Subcutaneous adipose tissue (tissue), 4 donors: ENCODE results near the gene UBA52. TPM values are rescaled to one million over a fixed set of nuclear protein-coding genes. Genes with fewer than 3 reads are reported as not detected.

Experiments used
- total RNA-seq, 4 donors: library from RNA; depleted of rRNA; stranded (reverse); fragments of >200 nt; gene quantifications; one replicate each; pipeline ENCODE4 v1.1.0, GENCODE V29; 2016
- TF ChIP-seq, protein P1 (sequence below): fragments of 450-650 bp; IDR thresholded peaks from one replicate; pipeline ENCODE4 v1.5.1; 2016; ENCODE audit warnings: low read depth, mild to moderate bottlenecking, control low read depth, antibody characterized with exemption, moderate library complexity

The UBA52 gene
- total RNA-seq, 4 donors from 2014 or later = 498 to 791 (median 619) TPM

DNA sequence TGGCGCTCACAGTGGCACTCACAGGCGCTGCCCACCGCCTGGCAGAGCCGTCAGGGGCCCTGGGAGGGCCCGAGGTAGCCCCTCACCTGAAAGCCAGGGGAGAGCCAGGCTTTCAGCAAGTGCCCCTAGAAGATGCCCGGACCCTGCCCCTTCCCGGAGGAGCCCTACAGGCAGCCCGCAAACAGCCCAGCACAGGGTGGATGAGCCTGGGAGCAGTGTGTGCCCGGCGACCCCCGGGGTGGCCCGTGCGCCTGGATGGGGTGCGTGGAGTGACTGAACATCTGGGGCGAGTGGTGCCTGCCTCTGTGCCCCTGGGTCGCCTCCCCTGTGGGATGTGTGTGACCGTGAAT lies 33.5 kb downstream of the UBA52 start:
- TF ChIP-seq, protein P1, sequence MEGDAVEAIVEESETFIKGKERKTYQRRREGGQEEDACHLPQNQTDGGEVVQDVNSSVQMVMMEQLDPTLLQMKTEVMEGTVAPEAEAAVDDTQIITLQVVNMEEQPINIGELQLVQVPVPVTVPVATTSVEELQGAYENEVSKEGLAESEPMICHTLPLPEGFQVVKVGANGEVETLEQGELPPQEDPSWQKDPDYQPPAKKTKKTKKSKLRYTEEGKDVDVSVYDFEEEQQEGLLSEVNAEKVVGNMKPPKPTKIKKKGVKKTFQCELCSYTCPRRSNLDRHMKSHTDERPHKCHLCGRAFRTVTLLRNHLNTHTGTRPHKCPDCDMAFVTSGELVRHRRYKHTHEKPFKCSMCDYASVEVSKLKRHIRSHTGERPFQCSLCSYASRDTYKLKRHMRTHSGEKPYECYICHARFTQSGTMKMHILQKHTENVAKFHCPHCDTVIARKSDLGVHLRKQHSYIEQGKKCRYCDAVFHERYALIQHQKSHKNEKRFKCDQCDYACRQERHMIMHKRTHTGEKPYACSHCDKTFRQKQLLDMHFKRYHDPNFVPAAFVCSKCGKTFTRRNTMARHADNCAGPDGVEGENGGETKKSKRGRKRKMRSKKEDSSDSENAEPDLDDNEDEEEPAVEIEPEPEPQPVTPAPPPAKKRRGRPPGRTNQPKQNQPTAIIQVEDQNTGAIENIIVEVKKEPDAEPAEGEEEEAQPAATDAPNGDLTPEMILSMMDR = no peak

DNA sequence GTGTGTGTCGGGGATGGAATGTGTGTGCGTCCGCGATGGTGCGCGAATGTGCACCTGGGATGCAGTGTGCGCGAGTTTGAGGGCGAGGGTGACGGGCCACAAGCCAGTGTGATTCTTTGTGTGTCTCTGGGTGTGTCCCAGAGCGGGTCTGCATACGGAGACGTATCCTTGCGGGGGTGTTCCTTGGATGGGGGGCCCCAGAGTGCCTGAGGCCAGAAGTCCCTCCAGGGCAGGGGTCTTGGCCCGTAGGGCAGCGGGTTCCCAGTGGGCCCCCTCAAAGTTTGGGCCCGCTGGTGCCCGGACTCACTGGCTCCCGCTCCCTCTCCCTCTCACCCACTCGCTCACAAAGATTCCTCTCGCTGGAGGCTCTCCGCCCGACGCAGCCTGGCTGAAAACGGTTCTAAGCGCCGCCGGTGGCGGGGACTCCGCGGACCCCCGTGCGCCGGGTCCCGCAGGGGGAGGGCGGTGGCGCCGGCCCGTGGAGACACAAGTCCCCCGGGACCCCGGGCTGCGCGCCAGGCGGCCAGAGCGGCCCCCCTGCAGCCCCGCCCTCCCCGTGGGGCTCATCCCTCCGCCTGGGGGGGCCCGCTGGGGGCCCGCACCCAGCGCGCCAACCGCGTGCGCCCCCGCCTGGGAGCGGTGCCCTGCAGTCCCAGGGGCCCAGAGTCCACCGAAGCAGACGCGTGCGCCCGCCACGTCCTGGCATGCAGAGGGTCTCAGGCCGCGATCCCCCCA lies 34.1 kb downstream of the UBA52 start:
- TF ChIP-seq, protein P1 = no peak

DNA sequence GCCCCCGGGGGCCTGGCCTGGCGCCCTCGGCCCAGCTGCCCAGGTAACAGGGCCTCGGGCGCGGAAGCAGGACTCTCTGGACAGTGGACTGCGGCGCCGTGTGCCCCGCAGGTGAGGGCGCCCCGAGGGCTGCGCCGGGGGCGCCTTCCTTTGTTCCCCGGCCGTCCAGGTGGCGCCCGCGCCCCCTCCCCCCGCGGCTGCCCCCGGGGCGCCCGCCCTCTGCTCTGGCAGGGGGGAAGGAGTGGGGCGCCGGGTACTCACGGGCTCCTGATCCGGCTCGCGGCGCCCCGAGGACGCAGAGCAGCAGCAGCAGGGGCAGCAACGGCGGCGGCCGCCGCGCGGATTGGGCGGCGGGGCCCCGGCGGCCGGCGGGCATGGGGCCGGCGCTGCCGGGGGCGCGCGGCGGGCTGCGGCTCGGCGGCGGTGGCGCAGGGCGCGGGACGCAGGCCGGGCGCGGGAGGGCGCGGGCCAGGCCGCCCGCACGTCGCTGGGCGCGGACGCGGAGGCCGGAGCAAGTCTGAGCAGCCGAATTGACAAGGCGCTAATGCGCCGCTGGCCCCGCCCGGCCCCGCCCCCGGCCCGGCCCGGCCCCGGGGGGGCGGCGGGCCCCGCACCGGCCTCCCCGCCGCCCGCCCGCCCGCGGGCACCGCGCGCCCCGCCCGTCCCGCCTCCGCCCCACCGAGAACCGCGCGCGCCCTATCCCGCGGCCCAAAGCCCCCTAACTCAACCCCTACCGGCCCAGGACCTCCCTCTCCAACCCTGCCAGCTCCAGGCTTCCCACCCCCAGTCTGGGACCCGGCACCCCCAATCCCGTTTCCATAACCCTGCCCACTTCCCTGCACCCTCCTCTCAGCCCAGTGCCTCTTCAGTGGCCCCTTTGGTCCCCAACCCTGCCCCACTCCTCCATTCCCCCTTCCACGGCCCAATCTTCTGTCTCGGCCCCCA lies 34.9 kb downstream of the UBA52 start, which contains the start of gene CRLF1:
CRLF1 (minus strand) TSS at position 519 of the 945 bp plus-strand sequence; CDS start at position 376, 143 bp downstream.
- TF ChIP-seq, protein P1 = no peak

DNA sequence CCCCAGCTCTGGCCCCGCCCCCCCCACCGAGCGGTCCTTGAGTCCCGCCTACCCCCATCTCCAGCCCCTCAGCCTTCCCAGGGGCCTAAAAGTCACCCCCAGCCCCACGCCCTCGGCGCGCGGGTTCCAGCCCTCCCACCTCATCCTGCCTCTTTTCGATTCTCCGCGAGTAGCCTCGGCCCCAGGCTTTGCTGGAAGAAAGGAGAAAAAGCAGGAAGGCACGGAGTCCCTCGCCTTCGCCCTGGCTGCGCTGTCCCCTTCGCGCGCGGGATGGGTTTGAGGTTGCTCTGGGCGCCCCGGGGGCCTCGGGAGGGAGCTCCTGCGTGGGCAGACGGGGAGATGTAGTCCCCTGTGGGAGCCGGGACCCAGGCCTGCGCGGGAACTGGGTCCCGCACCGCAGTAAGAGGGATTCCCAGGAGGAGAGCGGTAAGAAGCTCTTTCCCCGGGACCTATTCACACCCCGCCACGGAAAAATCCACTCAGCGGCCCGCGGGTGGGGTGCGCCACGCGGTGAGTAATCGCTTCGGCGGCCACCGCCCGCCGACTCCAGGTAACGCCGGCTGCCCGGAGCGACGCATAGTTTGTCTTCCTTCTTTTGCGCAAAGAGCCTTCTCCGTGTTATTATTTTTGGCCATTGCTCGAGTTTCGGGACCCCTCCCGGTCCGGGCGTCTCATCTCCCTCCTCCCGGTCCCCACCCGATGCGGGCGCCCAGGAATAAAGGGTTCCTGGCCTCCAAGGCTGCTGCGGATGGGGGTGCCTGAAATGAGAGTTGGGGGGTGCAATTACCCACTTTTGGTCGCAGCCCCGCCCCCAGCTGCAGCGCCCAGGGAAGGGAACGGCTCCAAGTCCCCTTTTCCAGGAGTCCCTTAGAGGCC lies 35.8 kb downstream of the UBA52 start:
- TF ChIP-seq, protein P1 = no peak

DNA sequence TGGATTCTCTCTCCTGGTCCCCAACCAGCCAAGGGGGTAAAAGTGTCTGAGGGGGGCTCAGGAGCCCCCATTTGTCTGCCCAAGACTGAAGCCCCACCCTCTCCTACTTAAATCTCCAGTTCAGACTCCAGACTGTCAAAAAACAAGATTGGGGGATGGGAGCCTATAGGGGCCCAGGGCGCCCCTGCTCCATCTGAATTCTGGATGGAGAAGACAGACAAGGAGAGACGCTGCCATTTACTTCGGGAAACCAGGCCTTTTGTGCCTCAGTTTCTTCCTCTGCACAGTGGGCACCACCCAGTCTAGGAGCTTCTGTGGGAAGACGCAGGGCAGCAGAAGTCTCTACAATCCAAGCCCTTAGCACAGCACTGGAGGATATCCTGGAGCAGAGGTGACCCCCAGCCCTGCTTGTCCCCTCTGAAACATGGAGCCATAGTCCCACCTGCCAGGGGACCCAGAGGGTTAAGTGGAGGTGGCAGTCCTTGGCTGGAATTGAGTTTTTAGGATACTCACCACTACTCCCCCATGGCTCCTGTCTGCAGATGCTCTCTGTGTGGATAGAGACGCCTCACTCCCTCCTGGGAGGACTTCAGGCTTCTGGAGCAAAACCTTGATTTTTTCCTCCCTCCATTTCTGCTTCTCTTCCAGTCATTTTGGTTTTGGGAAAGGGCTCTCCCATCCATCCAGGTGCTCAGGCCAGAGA lies 36.6 kb downstream of the UBA52 start:
- TF ChIP-seq, protein P1 = no peak

DNA sequence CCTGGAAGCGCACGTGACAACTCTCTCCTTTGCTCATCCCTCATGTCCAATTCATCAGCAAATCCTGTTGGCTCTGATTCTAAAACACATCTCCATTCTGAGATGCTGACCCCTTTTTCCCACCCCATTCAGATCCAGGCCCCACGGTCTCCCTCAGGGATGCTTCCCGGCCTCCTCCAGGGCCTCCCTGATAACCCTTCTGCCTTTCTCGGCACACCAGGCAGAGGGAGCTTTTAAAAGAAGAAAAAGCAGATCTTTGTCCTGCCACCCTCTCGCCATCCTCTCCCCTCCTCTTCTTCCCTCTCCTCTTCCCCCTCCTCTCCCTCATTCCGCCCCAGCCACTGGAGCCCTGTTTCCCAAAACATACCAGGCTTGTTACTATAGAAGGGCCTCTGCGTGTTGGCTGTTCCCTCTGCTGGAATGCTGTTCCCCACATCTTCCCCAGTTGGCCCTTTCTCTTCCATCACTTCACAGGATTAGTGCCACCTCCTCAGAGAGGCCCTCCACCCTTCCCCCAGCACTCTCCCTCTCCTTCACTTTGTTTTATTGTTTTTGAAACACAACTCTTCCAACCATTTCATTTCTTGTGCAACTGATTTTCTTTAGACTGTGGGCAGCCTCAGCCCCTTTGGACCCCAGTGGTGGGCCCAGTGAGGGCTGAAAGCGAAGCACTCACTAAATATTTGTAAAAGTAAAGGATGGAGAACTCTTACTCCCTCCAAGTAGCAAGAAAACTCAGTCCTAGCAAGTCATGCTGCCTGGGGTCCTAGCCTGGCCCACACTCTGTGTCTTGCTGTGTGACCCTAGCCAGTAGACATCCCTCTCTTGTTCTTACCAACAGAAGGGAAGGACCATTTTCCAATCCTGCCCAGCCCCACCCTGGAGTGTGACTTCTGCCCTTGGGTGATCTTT lies 37.4 kb downstream of the UBA52 start:
- TF ChIP-seq, protein P1 = no peak
